Measurements from ENCODE around the gene SNX11. TPM values are rescaled to one million over a fixed set of nuclear protein-coding genes. Genes with fewer than 3 reads are reported as not detected.
A peak's percentile ranks its signal among the peaks of the same experiment; 100 is the strongest.

Gene SNX11
- total RNA-seq, 4 donors from 2014 or later: 8.4 to 16.4 (median 13.1) TPM

- H3K4me3 ChIP-seq: peak overlapping the region; percentile 96
- H3K27me3 ChIP-seq: no peaks in the 10 kb centered on the region
- no peak overlapping the region for H3K27ac ChIP-seq
- H3K36me3 ChIP-seq: no peaks in the 10 kb centered on the region
- WGBS: 81% methylated on average over 19 of the region's 19 CpGs
- no peak for DNase-seq (ENCODE audit: low spot score in 2 of 2)
- TF ChIP-seq CTCF (IDR thresholded peaks at IDR 0.05) (no peak), POLR2AphosphoS5 (IDR thresholded peaks at IDR 0.05) (no peak), POLR2A (IDR thresholded peaks at IDR 0.05) (no peak), EP300 (IDR thresholded peaks at IDR 0.05) (no peak)
- H3K4me1 ChIP-seq: peaks cover 18% of the 10 kb centered on the region
- H3K9me3 ChIP-seq: no peaks in the 10 kb centered on the region
These were observed 5.4 kb upstream of the SNX11 start for GRCh38 chr17:48102043-48102750.

- Histone ChIP-seq H3K27ac (no peak overlapping the region), H3K4me1 (peaks cover 20% of the 10 kb centered on the region)
- no peak for TF ChIP-seq POLR2A (IDR thresholded peaks at IDR 0.05)
- TF ChIP-seq EP300 (IDR thresholded peaks at IDR 0.05): no peak
- TF ChIP-seq CTCF (IDR thresholded peaks at IDR 0.05): no peak
- TF ChIP-seq POLR2AphosphoS5 (IDR thresholded peaks at IDR 0.05): no peak
These were observed 4.5 kb upstream of the SNX11 start for GRCh38 chr17:48102798-48103715.

GRCh38 chr17:48104440-48104839, 3.1 kb upstream of the SNX11 start:
- Histone ChIP-seq H3K36me3 (no peaks in the 10 kb centered on the region), H3K9me3 (no peaks in the 10 kb centered on the region), H3K4me1 (peaks cover 31% of the 10 kb centered on the region), H3K27ac (no peak overlapping the region), H3K4me3 (no peak overlapping the region), H3K27me3 (no peaks in the 10 kb centered on the region)
- DNase-seq (ENCODE audit: low spot score in 2 of 2): no peak
- WGBS: 88% methylated on average over 7 of the region's 7 CpGs
- TF ChIP-seq CTCF (IDR thresholded peaks at IDR 0.05): no peak
- no peak for TF ChIP-seq POLR2AphosphoS5 (IDR thresholded peaks at IDR 0.05)
- TF ChIP-seq POLR2A (IDR thresholded peaks at IDR 0.05): no peak
- TF ChIP-seq EP300 (IDR thresholded peaks at IDR 0.05): no peak

More at GRCh38 chr17:48102798-48103715, 4.5 kb upstream of the SNX11 start:
- no peaks in the 10 kb centered on the region for H3K36me3 ChIP-seq
- H3K27me3 ChIP-seq: no peaks in the 10 kb centered on the region
- no peak for DNase-seq (ENCODE audit: low spot score in 2 of 2)
- H3K9me3 ChIP-seq: no peaks in the 10 kb centered on the region
- no peak overlapping the region for H3K4me3 ChIP-seq
- 69% methylated on average over 14 of the region's 14 CpGs for WGBS

GRCh38 chr17:48106802-48107136, 797 bp upstream of the SNX11 start:
- Histone ChIP-seq H3K36me3 (no peaks in the 10 kb centered on the region), H3K27ac (peak overlapping the region; percentile 85), H3K4me3 (peak overlapping the region; percentile 73), H3K4me1 (peaks cover 27% of the 10 kb centered on the region), H3K27me3 (no peaks in the 10 kb centered on the region), H3K9me3 (no peaks in the 10 kb centered on the region)
- TF ChIP-seq CTCF (IDR thresholded peaks at IDR 0.05) (no peak), POLR2AphosphoS5 (IDR thresholded peaks at IDR 0.05) (no peak), EP300 (IDR thresholded peaks at IDR 0.05) (no peak), POLR2A (IDR thresholded peaks at IDR 0.05) (no peak)
- DNase-seq (ENCODE audit: low spot score in 2 of 2): no peak
- 38% methylated on average over 13 of the region's 13 CpGs for WGBS

- 69% methylated on average over 9 of the region's 9 CpGs for WGBS
- no peaks in the 10 kb centered on the region for H3K27me3 ChIP-seq
These were observed 3.2 kb downstream of the SNX11 start for GRCh38 chr17:48110761-48111160.

More at GRCh38 chr17:48110761-48111160, 3.2 kb downstream of the SNX11 start:
- DNase-seq (ENCODE audit: low spot score in 2 of 2): no peak
- no peak overlapping the region for H3K27ac ChIP-seq
- no peaks in the 10 kb centered on the region for H3K9me3 ChIP-seq
- TF ChIP-seq EP300 (IDR thresholded peaks at IDR 0.05) (no peak), CTCF (IDR thresholded peaks at IDR 0.05) (no peak), POLR2A (IDR thresholded peaks at IDR 0.05) (no peak), POLR2AphosphoS5 (IDR thresholded peaks at IDR 0.05) (no peak)
- no peak overlapping the region for H3K4me3 ChIP-seq
- peaks cover 27% of the 10 kb centered on the region for H3K4me1 ChIP-seq
- peaks cover 26% of the 10 kb centered on the region for H3K36me3 ChIP-seq

All from suprapubic skin (tissue), 4 donors.